Measurements from ENCODE around the gene EPN1. TPM values are rescaled to one million over a fixed set of nuclear protein-coding genes. Genes with fewer than 3 reads are reported as not detected.

Gene EPN1
- total RNA-seq, 2 experiments from 2014 or later: 39.0 to 40.5 TPM

Other genes with a start within 250 kb of the EPN1 start
- gene SHISA7, start 231.9 kb upstream of the EPN1 start, total RNA-seq: not detected
- gene ISOC2, start 213.6 kb upstream of the EPN1 start, total RNA-seq: 1 to 10 TPM; 1.5 to 2.2 TPM
- not detected for gene C19orf85, start 210.5 kb upstream of the EPN1 start, total RNA-seq
- gene ZNF628, start 198.6 kb upstream of the EPN1 start, total RNA-seq: 10 to 100 TPM; 26.6 to 27.2 TPM
- gene NAT14, start 190.0 kb upstream of the EPN1 start, total RNA-seq: 10 to 100 TPM; 10.5 to 14.7 TPM
- 1 to 10 TPM in 1 of 2 experiments, under 1 TPM in 1; 0.42 to 1.3 TPM for gene SSC5D, start 186.8 kb upstream of the EPN1 start, total RNA-seq
- gene SBK2, start 138.1 kb upstream of the EPN1 start, total RNA-seq: not detected
- not detected for gene SBK3, start 129.7 kb upstream of the EPN1 start, total RNA-seq
- gene ZNF579, start 94.4 kb upstream of the EPN1 start, total RNA-seq: 1 to 10 TPM; 6.7 to 7.1 TPM
- 1 to 10 TPM; 5.5 to 7.3 TPM for gene FIZ1, start 75.7 kb upstream of the EPN1 start, total RNA-seq
- 10 to 100 TPM in 1 of 2 experiments, 1 to 10 TPM in 1; 9.6 to 10.3 TPM for gene ZNF524, start 74.9 kb upstream of the EPN1 start, total RNA-seq
- 10 to 100 TPM; 12.0 to 12.9 TPM for gene ZNF865, start 69.6 kb upstream of the EPN1 start, total RNA-seq
- 10 to 100 TPM; 11.2 to 11.8 TPM for gene ZNF784, start 50.7 kb upstream of the EPN1 start, total RNA-seq
- 10 to 100 TPM; 45.2 to 46.6 TPM for gene ZNF580, start 34.2 kb upstream of the EPN1 start, total RNA-seq
- 10 to 100 TPM; 23.1 to 24.7 TPM for gene ZNF581, start 31.6 kb upstream of the EPN1 start, total RNA-seq
- 1 to 10 TPM; 1.7 to 1.8 TPM for gene CCDC106, start 27.0 kb upstream of the EPN1 start, total RNA-seq
- 100 to 1,000 TPM; 209 to 212 TPM for gene U2AF2, start 20.2 kb upstream of the EPN1 start, total RNA-seq
- gene NLRP9, start 63.2 kb downstream of the EPN1 start, total RNA-seq: not detected
- gene RFPL4A, start 83.9 kb downstream of the EPN1 start, total RNA-seq: not detected
- not detected for gene RFPL4AL1, start 93.9 kb downstream of the EPN1 start, total RNA-seq
- gene NLRP11, start 156.8 kb downstream of the EPN1 start, total RNA-seq: not detected
- not detected for gene NLRP4, start 161.3 kb downstream of the EPN1 start, total RNA-seq

Data from CD4-positive, alpha-beta T cell (primary cell).